Immature natural killer cell (primary cell): ENCODE measurements around the gene E2F8. TPM values are rescaled to one million over a fixed set of nuclear protein-coding genes. Genes with fewer than 3 reads are reported as not detected.
"Not testable (repeated sequence)": the region's sequence is repeated elsewhere in the genome, so short reads cannot be mapped to it uniquely, and the experiment has no call there.

Source experiments
- DNase-seq, 3 donors: peaks; one replicate each; pipeline ENCODE4 v3.0.0; 2022; ENCODE audit warnings: mixed read lengths in 1 of 3
- H3K27ac Mint-ChIP-seq, 6 donors: one replicate each; pipeline ENCODE4 v1.8.0; 2020; ENCODE audit warnings: mixed read lengths in 6 of 6, mild to moderate bottlenecking in 5 of 6, inconsistent platforms in 4 of 6, moderate library complexity in 3 of 6
- H3K27me3 Mint-ChIP-seq, 3 donors: one replicate each; pipeline ENCODE4 v1.8.0; 2020 to 2021; ENCODE audit warnings: low read depth in 3 of 3, mild to moderate bottlenecking in 3 of 3, mixed read lengths in 3 of 3, moderate library complexity in 3 of 3, inconsistent platforms in 1 of 3
- H3K36me3 Mint-ChIP-seq, 3 donors: one replicate each; pipeline ENCODE4 v1.8.0; 2020; ENCODE audit warnings: mixed read lengths in 3 of 3, inconsistent platforms in 2 of 3, mild to moderate bottlenecking in 2 of 3
- H3K4me1 Mint-ChIP-seq, 2 donors: one replicate each; pipeline ENCODE4 v1.8.0; 2020; ENCODE audit warnings: inconsistent platforms in 2 of 2, mild to moderate bottlenecking in 2 of 2, mixed read lengths in 2 of 2, moderate library complexity in 1 of 2
- H3K4me3 Mint-ChIP-seq, 5 donors: one replicate each; pipeline ENCODE4 v1.8.0; 2020; ENCODE audit warnings: mild to moderate bottlenecking in 5 of 5, mixed read lengths in 5 of 5, inconsistent platforms in 3 of 5, moderate library complexity in 3 of 5
- H3K9me3 Mint-ChIP-seq, 6 donors: one replicate each; pipeline ENCODE4 v1.8.0; 2020; ENCODE audit warnings: mild to moderate bottlenecking in 6 of 6, mixed read lengths in 6 of 6, inconsistent platforms in 4 of 6, moderate library complexity in 3 of 6
- polyA plus RNA-seq, 3 donors: library from polyadenylated mRNA; unstranded; fragments of 300-500 nt; fragmentation: Illumina TruSeq; gene quantifications; one replicate each; pipeline ENCODE4 v1.2.3, GENCODE V29; 2021

E2F8 gene
- polyA plus RNA-seq, result under 1 TPM in 1 of 3 donors, not detected in 2; 0.17 TPM

- DNase-seq, result peak; percentile 85 to 86 (median 86)
- H3K27ac Mint-ChIP-seq, result peak within 1 kb of the TSS in 3 of 6 donors; percentile 37 to 67 (median 40)
- H3K36me3 Mint-ChIP-seq, result no peaks in the 10 kb centered on the region
- peaks cover 3 to 30% (median 6%) of the 10 kb centered on the region in 3 donors for H3K27me3 Mint-ChIP-seq
- H3K4me3 Mint-ChIP-seq, result peak within 1 kb of the TSS; percentile 89 to 92 (median 91)
- H3K9me3 Mint-ChIP-seq, result no peaks in the 10 kb centered on the region
- peaks cover 13 to 19% of the 10 kb centered on the region in 2 donors for H3K4me1 Mint-ChIP-seq
These were observed at the start of gene E2F8 for GRCh38 chr11:19240420-19241259. E2F8 (minus strand) TSS chr11:19240945; CDS start chr11:19240121, 824 bp downstream.

- Mint-ChIP-seq H3K4me3 (no peak overlapping the region), H3K36me3 (peaks cover 0 to 3% (median 0%) of the 10 kb centered on the region in 3 donors), H3K4me1 (peaks cover 8% of the 10 kb centered on the region in 2 donors), H3K27me3 (peaks cover 0 to 2% (median 2%) of the 10 kb centered on the region in 3 donors), H3K27ac (no peak overlapping the region), H3K9me3 (no peaks in the 10 kb centered on the region)
- no peak for DNase-seq
These were observed 49.6 kb upstream of the E2F8 start for GRCh38 chr11:19290356-19290755.

GRCh38 chr11:19288256-19288655 is 47.5 kb upstream of the E2F8 start:
- DNase-seq, result no peak
- Mint-ChIP-seq H3K27ac (no peak overlapping the region), H3K27me3 (peaks cover 0 to 2% (median 2%) of the 10 kb centered on the region in 3 donors), H3K4me3 (no peak overlapping the region), H3K9me3 (no peaks in the 10 kb centered on the region), H3K36me3 (no peaks in the 10 kb centered on the region), H3K4me1 (peaks cover 27 to 29% of the 10 kb centered on the region in 2 donors)

GRCh38 chr11:19286411-19286810 is 45.7 kb upstream of the E2F8 start:
- Mint-ChIP-seq H3K9me3 (no peaks in the 10 kb centered on the region), H3K4me3 (peak overlapping the region in 1 of 5 donors; percentile 18), H3K4me1 (peaks cover 45 to 47% of the 10 kb centered on the region in 2 donors), H3K27me3 (peaks cover 0 to 2% (median 0%) of the 10 kb centered on the region in 3 donors), H3K36me3 (no peaks in the 10 kb centered on the region), H3K27ac (no peak overlapping the region)
- no peak for DNase-seq

- peak overlapping the region; percentile 1 to 88 (median 55) for H3K27ac Mint-ChIP-seq
These were observed 44.1 kb upstream of the E2F8 start for GRCh38 chr11:19284881-19285280.

GRCh38 chr11:19283991-19284390 is 43.2 kb upstream of the E2F8 start:
- Mint-ChIP-seq H3K9me3 (no peaks in the 10 kb centered on the region), H3K27me3 (peaks cover 0 to 6% (median 0%) of the 10 kb centered on the region in 3 donors), H3K4me1 (peaks cover 69 to 71% of the 10 kb centered on the region in 2 donors), H3K36me3 (no peaks in the 10 kb centered on the region), H3K27ac (peak overlapping the region; percentile 30 to 88 (median 80)), H3K4me3 (peak overlapping the region; percentile 41 to 73 (median 55))
- peak; percentile 19 to 31 (median 23) for DNase-seq

More at GRCh38 chr11:19284881-19285280, 44.1 kb upstream of the E2F8 start:
- Mint-ChIP-seq H3K36me3 (no peaks in the 10 kb centered on the region), H3K4me1 (peaks cover 60 to 62% of the 10 kb centered on the region in 2 donors), H3K27me3 (peaks cover 0 to 6% (median 0%) of the 10 kb centered on the region in 3 donors), H3K9me3 (no peaks in the 10 kb centered on the region), H3K4me3 (peak overlapping the region in 2 of 5 donors; percentile 23 to 65)
- DNase-seq, result no peak

GRCh38 chr11:19281555-19281954 is 40.8 kb upstream of the E2F8 start:
- Mint-ChIP-seq H3K9me3 (no peaks in the 10 kb centered on the region), H3K4me1 (peaks cover 77 to 80% of the 10 kb centered on the region in 2 donors), H3K27me3 (peaks cover 0 to 6% (median 0%) of the 10 kb centered on the region in 3 donors), H3K36me3 (no peaks in the 10 kb centered on the region), H3K27ac (peak overlapping the region in 3 of 6 donors; percentile 77 to 91 (median 86)), H3K4me3 (peak overlapping the region in 4 of 5 donors; percentile 68 to 89 (median 81))
- no peak for DNase-seq

- peak overlapping the region; percentile 68 to 89 (median 80) for H3K4me3 Mint-ChIP-seq
- H3K9me3 Mint-ChIP-seq, result no peaks in the 10 kb centered on the region
- peaks cover 0 to 9% (median 0%) of the 10 kb centered on the region in 3 donors for H3K27me3 Mint-ChIP-seq
- peak overlapping the region; percentile 68 to 91 (median 82) for H3K27ac Mint-ChIP-seq
- peak; percentile 64 to 82 (median 69) for DNase-seq
- no peaks in the 10 kb centered on the region for H3K36me3 Mint-ChIP-seq
- peaks cover 76 to 78% of the 10 kb centered on the region in 2 donors for H3K4me1 Mint-ChIP-seq
These were observed 40.3 kb upstream of the E2F8 start for GRCh38 chr11:19281041-19281440.

GRCh38 chr11:19279451-19279850 is 38.7 kb upstream of the E2F8 start:
- peak in 1 of 3 donors; percentile 7 for DNase-seq
- Mint-ChIP-seq H3K27me3 (peaks cover 0 to 7% (median 0%) of the 10 kb centered on the region in 3 donors), H3K27ac (peak overlapping the region in 5 of 6 donors; percentile 24 to 85 (median 72)), H3K9me3 (no peaks in the 10 kb centered on the region), H3K4me1 (peaks cover 62 to 64% of the 10 kb centered on the region in 2 donors), H3K36me3 (no peaks in the 10 kb centered on the region), H3K4me3 (peak overlapping the region in 4 of 5 donors; percentile 38 to 89 (median 45))

- Mint-ChIP-seq H3K36me3 (no peaks in the 10 kb centered on the region), H3K4me3 (no peak overlapping the region), H3K27ac (no peak overlapping the region), H3K9me3 (peaks cover 0 to 2% (median 0%) of the 10 kb centered on the region in 6 donors), H3K27me3 (peaks cover 1 to 7% (median 2%) of the 10 kb centered on the region in 3 donors), H3K4me1 (peaks cover 40 to 41% of the 10 kb centered on the region in 2 donors)
- no peak for DNase-seq
These were observed 36.4 kb upstream of the E2F8 start for GRCh38 chr11:19276859-19277808.

GRCh38 chr11:19275496-19275895 is 34.8 kb upstream of the E2F8 start:
- H3K27me3 Mint-ChIP-seq, result peaks cover 1 to 3% (median 2%) of the 10 kb centered on the region in 3 donors
- no peak overlapping the region for H3K27ac Mint-ChIP-seq
- no peak for DNase-seq
- no peak overlapping the region for H3K4me3 Mint-ChIP-seq
- H3K36me3 Mint-ChIP-seq, result no peaks in the 10 kb centered on the region
- H3K4me1 Mint-ChIP-seq, result peaks cover 24 to 25% of the 10 kb centered on the region in 2 donors
- H3K9me3 Mint-ChIP-seq, result peaks cover 0 to 2% (median 0%) of the 10 kb centered on the region in 6 donors

GRCh38 chr11:19273219-19273618 is 32.5 kb upstream of the E2F8 start:
- H3K27ac Mint-ChIP-seq, DNase-seq, H3K9me3 Mint-ChIP-seq, H3K4me1 Mint-ChIP-seq, H3K27me3 Mint-ChIP-seq, H3K4me3 Mint-ChIP-seq, H3K36me3 Mint-ChIP-seq: not testable (repeated sequence)

- H3K4me3 Mint-ChIP-seq, result no peak overlapping the region
- no peaks in the 10 kb centered on the region for H3K4me1 Mint-ChIP-seq
- peaks cover 0 to 2% (median 0%) of the 10 kb centered on the region in 6 donors for H3K9me3 Mint-ChIP-seq
- H3K36me3 Mint-ChIP-seq, result peaks cover 0 to 3% (median 0%) of the 10 kb centered on the region in 3 donors
- H3K27ac Mint-ChIP-seq, result no peak overlapping the region
- DNase-seq, result no peak
- peaks cover 1 to 7% (median 5%) of the 10 kb centered on the region in 3 donors for H3K27me3 Mint-ChIP-seq
These were observed 28.2 kb upstream of the E2F8 start for GRCh38 chr11:19268909-19269308.
